GM21526 (cell line): Measurements from ENCODE around the gene RECK.
"Not testable (repeated sequence)": the region's sequence is repeated elsewhere in the genome, so short reads cannot be mapped to it uniquely, and the experiment has no call there.

Experiments used
- ATAC-seq: cut with Tn5 transposase; IDR thresholded peaks from one replicate; pipeline ENCODE4 v1.9.1; 2021; ENCODE audit warnings: moderate library complexity; ENCODE audit not compliant: unreplicated experiment, low FRiP score

Gene RECK, protein sequence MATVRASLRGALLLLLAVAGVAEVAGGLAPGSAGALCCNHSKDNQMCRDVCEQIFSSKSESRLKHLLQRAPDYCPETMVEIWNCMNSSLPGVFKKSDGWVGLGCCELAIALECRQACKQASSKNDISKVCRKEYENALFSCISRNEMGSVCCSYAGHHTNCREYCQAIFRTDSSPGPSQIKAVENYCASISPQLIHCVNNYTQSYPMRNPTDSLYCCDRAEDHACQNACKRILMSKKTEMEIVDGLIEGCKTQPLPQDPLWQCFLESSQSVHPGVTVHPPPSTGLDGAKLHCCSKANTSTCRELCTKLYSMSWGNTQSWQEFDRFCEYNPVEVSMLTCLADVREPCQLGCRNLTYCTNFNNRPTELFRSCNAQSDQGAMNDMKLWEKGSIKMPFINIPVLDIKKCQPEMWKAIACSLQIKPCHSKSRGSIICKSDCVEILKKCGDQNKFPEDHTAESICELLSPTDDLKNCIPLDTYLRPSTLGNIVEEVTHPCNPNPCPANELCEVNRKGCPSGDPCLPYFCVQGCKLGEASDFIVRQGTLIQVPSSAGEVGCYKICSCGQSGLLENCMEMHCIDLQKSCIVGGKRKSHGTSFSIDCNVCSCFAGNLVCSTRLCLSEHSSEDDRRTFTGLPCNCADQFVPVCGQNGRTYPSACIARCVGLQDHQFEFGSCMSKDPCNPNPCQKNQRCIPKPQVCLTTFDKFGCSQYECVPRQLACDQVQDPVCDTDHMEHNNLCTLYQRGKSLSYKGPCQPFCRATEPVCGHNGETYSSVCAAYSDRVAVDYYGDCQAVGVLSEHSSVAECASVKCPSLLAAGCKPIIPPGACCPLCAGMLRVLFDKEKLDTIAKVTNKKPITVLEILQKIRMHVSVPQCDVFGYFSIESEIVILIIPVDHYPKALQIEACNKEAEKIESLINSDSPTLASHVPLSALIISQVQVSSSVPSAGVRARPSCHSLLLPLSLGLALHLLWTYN

DNA sequence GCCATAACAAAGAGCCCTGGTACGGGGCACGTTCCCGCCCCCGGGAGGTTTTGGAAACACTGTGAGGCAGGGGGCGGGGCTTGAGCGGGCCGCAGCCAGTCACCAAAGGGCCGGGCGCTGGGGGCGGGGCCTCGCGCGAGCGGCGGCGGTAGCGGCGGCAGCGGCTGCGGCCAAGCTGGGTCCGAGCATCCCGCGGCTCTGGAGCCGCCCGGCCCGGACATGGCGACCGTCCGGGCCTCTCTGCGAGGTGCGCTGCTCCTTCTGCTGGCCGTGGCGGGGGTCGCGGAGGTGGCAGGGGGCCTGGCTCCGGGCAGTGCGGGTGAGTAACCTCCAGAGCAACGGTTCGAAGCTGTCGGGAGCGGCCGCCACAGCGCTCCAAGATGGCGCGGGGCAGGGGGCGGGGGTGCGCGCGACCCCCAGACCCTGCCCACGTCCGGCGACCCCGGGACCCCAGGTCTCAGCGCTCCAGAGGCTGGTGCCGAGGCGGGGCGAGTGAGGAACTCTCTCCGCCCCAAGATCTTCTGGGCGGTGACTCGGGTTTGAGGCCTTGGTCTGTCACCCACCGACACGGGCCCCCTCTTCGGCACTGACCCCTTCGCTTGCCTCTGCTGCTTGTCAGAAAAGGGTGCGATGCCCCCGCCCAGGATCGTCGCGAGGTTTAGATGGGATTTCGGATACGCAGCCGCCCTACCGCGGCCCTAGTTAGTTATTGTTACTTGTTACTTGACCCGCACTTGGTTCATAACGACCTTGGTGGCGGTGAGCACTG, at the start of gene RECK:
TSS of gene RECK (plus strand) at position 134 of the 769 bp plus-strand sequence. CDS start at position 220, 86 bp downstream.
- ATAC-seq = peak; percentile 80

DNA sequence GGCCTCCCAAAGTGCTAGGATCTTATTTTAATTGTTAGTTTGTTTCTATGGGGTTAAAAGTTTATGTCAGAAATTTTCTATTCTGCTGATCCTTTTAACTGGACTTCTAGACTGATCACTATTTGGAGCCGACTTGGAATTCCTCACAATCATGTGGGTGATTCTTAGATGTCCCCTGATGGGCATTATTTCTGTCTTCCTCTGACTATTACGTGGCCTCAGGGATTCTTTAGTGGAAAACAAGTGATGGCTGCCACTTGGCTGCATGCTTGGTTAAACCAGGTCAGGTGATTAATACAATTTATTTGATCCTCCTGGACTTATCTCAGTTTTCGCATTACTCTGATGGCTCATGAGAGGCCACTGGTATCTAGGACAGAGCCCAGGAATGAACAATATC, 46.6 kb upstream of the RECK start:
- ATAC-seq = no peak

DNA sequence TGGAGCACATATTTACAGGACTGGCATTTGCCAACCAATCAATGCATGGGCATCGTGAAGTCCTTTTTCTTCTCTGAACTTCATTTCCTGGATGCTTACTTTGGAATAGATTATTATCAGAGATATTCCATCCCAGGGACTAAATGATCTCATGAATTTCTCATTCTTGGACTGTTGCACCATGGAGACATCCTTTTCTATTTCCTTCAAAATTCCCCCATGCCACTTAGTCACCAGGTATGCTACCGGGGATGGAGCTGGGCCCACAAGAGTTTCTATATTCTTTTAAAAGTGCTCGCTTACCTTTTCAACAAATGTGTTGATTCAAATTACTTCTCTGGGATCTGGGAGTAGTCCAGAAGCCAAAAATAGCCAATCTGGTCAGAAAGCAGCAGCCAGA, 43.6 kb upstream of the RECK start:
- ATAC-seq = not testable (repeated sequence)

DNA sequence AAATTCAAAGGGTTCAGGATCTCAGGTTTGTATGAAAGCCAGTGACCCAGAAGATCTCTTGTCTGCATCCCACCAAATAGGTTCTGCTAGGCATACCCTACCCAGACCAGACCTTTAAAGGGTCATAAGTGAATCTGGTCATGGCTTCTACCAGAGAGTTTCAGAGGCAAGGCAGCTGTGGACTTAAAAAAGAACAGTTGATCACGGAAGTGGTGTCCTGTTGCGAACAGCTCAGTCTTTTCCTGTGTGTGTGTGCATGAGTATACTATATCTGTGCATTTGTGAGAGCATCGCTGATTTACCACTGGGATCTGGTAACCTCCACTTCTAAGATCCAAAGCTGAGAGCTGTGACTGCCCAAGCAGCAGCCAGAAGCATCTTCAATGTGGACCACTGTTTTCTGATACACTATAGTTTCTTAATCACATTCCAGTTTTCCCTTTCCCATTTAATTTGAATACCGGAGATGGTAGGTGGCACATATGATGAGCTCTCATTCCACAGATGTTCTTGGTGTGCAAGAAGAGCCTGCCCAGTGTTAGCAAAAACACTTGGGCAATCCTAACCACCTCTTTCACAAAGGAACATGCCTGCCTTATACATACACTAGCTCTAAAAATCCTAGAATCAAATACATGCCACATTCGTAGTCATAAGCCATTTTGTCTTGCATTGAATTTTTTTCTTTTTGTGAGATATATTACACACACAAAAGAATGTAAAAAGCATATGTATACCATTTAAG, 42.6 kb upstream of the RECK start:
- ATAC-seq = no peak

DNA sequence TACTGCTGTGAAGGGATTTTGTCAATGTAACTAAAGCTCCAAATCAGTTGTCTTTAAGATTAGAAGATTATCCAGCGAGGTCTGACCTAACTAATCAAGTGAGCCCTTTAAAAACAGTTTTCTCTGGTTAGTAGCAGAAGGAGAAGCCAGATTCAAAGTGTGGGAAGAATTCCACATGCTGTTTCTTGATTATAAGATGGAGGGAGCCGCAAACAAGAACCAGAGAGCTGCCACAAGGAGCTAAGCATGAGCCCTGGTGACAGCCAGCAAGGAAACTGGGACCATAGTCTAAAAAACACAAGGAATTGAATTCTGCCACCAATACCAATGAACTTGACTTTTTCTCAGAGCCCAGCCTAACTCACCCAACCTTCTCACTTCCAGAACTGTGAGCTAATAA, 41.8 kb upstream of the RECK start:
- no peak for ATAC-seq

DNA sequence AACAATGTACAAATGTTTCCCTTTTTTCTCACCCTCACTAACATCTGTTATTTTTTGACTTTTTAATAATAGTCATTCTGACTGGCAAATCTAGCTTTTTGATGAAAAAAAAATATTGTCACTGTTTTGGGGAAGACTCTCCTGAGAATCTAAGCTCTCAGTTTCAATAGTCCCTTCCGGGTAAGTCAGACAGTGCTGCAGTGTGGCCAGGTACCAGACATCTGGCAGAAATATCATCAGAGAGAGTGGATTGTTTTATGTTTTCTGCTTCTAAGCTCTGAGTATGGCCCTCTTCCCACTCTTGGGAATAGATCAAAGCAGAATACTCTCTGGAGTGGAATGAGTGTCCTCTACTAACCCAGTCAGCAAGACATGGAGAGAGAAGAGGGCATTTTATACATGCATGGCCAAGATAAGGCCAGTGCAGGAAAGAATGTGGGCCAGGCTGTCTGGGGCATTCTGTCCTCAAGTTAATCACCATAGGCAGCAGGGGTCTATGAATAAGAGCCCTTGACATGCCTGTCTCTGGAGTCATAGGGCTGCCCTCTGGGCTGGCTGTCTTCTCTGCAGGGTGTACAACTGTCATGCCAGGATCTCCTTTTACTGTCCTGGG, 40.2 kb upstream of the RECK start:
- ATAC-seq = no peak

DNA sequence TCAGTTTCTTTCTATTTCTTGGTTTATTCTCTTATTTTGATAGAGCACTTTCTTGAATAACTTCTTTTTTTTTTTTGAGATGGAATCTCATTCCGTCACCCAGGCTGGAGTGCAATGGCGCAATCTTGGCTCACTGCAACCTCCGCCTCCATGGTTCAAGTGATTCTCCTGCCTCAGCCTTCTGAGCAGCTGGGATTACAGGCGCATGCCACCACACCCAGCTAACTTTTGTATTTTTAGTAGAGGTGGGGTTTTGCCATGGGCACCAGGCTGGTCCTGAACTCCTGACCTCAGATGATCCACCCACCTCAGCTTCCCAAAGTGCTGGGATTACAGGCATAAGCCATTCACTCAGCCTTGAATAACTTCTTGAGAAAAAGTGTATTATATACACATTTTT, 39.7 kb upstream of the RECK start:
- not testable (repeated sequence) for ATAC-seq

DNA sequence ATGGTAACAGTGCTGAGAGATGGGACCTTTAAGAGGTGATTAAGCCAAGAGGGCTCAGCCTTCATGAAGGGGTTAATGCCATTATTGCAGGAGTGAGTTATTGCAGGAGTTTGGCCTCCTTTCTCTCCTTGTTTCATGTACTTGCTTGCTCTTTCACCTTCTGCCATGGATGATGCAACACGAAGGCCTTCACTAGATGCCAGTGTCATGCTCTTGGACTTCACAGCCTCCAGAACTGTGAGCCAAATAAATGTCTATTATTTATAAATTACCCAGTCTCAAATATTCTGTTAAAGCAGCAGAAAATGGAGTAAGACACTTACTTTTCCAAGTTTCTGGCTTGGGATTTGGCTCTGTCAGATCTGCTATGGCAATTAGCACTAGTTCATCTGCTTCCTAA, 38.4 kb upstream of the RECK start:
- ATAC-seq = no peak

DNA sequence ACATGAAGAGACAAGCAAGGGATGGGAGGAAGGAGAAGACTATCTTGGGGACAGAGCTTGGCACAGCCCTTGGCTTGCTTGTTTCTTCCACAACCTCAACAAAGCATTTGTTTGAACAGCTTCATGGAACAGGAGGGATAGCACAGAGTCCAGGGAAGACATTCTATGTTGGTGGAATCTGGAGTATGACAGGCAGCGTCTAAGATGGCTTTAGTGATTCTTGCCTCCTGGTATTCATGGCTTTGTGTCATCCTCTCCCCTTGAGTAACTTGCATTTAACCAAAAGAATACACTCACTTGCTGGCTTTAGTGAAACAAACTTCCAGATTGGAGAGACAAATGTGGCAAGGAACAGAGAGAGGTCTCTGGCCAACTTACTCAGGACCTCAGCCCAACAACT, 30.8 kb upstream of the RECK start:
- ATAC-seq = no peak

DNA sequence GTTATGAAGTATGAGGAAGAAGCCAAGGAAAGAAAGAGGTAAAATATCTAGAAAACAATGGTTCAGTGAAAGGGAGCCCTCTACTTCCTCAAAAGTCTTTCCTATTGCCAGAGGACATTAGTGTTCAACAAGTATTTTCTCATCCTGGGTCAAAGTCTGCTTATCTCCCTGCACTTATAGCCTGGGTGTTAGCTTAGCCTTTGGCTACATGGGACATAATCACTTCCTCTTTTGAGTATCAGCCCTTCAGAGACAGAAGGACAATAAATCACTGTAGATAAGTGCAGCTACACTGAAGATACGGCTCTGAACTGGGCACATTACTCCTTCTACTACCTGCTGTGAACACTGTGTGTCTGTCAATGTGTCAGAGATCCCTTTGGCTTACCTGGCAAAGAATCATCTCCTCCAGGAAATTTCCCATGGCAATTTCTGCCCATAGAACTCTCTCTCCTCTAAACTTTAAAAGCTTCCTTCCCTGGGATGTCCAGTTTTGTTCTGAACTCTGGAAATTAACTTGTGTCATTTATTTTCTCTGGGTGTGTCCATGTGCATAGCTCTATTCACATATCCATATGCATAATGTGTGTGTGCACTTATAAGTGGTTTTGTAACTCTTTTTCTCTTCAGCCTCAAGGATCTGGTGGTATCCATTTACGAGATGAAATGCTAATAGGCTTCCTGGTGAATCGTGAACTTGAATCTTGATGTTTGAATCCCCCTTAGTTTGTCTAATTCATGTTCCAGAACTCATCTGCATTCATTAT, 30.0 kb upstream of the RECK start:
- ATAC-seq = no peak

DNA sequence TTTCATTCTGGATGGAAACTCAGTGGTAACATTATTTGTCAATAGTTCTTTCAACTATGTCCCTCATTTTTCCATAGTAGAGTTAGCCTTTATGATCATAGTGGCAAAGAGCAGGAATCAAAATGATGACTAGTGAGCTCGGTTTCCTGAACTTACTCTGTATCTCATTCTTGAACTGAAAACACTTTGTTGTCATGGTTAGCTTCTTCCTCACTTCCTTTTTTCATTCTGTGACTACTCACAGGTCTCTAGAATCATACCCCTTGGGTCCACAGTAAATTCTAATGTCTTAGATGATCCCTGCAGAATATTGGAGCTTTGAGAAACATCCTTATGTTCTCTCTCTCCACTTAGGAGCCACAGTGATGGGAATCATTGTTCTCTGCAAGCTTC, 29.4 kb upstream of the RECK start:
- peak; percentile 60 for ATAC-seq

DNA sequence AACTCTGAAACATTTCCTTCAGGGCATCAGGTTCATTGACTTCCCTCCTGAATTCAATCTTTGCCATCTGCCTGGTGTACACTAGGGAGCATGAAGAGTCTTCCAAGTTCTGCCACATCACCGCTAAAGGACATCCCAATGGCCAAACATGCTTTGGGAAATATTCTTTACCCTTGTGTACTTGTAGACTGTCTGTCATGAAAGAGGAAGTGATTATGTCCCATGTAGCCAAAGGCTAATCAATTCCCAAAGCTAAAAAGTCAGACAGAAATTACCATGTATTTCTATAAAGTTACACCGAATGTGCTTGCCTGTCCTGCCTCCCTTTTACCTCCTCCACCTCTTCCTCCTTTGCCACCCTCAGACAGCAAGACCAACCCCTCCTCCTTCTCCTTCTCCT, 28.9 kb upstream of the RECK start:
- no peak for ATAC-seq

DNA sequence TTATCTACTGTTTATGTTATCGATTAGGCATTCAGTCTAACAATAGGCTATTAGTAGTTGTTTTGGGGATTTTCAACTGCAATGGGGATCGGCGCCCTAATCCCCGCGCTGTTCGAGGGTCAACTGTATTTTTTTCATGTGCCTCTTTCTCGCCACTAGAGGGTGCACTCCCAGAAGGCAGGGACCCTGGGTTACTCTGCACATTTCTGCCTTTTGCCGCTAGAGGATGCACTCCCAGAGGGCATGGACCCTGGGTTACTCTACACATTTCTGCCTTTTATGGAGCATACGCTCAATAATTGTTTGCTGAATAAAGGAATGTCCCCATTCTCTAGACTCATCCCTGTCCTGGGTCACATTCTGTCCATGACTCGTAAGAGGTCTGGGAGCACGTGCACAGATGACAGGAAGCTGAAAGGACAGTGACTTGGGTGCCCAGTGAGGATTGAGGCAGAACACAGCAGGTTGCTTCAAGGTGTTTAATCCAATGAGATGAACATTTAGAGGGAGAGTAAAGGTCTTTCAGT, 27.9 kb upstream of the RECK start:
- peak; percentile 77 for ATAC-seq

DNA sequence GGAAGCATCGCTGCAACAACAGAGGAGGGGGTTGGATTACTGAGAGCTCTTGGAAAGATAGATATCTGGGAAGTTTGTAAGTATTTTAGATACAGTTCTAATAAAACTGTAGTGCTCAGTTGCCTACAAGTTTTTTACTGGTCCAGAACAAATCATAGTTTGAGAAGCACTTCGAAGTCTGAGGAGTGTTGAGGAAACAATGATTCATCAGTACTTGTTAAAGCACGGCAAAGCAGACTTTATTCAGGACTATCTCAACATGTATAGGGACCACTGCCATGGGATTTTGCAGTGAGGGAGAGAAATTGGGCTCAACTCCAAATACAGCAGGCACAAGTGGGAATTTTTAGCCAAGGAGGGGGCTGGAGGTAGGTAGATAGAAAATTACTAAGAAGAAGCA, 25.3 kb upstream of the RECK start:
- no peak for ATAC-seq

DNA sequence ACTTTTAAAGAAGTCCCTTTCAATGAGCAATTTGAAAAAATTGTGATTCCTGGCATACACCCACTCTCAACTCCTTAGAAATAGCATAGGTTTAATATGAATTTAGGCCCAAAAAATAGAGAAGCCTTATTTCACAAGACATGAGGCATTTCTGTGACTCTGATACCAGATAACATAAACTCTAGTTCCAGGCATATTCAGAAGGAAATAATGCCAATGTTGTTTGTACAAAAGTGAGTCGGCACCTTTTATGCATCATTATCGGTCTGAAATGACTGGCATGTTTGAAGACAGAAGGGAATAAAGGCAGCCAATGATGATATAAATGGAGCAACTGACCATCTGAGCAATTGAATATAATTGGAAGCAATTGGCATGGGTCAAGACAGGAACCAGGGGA, 19.4 kb upstream of the RECK start:
- no peak for ATAC-seq

DNA sequence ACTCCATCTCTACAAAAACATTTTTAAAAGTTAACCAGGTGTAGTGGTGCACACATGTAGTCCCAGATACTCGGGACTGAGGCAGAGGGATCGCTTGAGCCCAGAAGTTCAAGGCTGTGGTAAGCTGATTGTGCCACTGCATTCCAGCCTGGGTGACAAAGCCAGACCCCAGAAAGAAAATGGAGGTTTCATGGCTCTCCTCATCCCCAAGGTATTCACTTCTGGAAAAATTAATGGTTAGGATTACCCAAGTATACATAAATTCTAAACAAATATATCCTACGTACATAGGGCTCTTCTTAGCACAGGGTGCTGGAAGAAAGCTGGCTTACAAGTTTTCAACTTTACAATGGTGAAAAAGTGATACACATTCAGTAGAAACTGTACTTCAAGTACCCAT, 18.6 kb upstream of the RECK start:
- ATAC-seq = no peak

DNA sequence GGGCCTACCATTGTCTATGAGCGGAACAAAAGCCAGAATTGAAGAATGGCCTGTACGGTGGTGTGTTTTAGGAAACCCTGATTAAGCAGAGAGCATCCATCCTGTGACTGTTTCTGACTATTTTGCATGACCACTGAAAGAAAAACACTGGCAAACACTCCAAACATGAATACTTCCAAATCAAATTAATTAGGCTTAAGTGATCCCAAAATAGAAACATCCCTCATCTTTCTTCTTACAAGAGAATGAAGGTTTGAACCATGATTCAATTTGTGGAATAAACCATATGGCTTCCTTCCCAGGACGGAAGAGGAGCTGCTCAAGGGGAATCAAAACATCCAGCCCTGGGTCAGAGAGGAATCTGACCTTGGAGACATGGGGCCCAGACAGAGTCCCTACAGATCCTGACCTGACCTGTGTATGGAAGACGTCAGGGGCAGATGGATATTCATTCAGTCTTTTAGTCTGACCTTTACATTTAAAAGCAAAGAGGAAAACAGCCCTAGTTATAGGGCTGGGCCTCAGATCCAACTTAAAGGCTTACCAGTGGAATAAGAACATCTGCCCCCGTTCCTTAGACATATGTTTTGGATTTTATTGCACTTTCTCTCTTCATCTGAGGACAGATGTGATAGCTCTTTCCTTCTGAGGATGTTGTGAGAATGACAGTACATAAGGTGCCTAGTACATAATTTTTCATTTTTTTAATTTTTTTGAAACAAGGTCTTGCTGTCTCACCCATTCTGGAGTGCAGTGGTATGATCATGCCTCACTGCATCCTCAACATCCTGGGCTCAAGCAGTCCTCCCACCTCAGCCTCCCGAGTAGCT, 17.6 kb upstream of the RECK start:
- no peak for ATAC-seq

DNA sequence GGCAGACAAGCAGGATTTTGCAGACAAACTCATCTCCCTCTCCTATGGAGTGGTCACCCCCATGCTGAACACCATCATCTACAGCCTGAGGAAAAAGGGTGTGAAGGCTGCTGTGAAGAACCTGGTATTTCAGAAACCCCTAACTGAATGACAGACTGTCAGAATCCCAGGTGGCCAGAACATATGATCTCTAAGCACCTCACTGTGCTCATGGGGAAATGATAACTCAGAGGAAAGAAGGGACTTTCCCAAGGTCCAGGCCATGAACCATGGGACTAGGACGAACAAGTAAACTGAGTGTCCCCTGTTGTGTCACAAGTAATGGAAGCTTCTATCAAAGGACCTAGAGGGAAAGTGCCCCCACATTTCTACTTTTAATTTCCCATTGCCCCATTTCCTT, 14.7 kb upstream of the RECK start:
- ATAC-seq = no peak
